GM18520 (cell line): Measurements from ENCODE around the gene CEP72.
"Not testable (repeated sequence)": the region's sequence is repeated elsewhere in the genome, so short reads cannot be mapped to it uniquely, and the experiment has no call there.

ENCODE experiments used
- ATAC-seq: cut with Tn5 transposase; IDR thresholded peaks from one replicate; pipeline ENCODE4 v1.9.1; 2021; ENCODE audit not compliant: unreplicated experiment

CEP72 gene

GRCh38 chr5:597871-598563, 14.1 kb upstream of the CEP72 start:
- ATAC-seq: no peak

- no peak for ATAC-seq
Measured at GRCh38 chr5:598564-598890, 13.6 kb upstream of the CEP72 start.

- no peak for ATAC-seq
Measured at GRCh38 chr5:600886-601541, 11.1 kb upstream of the CEP72 start.

- ATAC-seq: no peak
Measured at GRCh38 chr5:601771-602465, 10.2 kb upstream of the CEP72 start.

GRCh38 chr5:602466-603035, 9.6 kb upstream of the CEP72 start:
- ATAC-seq: no peak

GRCh38 chr5:603081-603998, 8.8 kb upstream of the CEP72 start:
- no peak for ATAC-seq

- ATAC-seq: no peak
Measured at GRCh38 chr5:604391-604831, 7.7 kb upstream of the CEP72 start.

GRCh38 chr5:605090-605489, 7.0 kb upstream of the CEP72 start:
- not testable (repeated sequence) for ATAC-seq

GRCh38 chr5:606061-606460, 6.1 kb upstream of the CEP72 start:
- ATAC-seq: no peak

GRCh38 chr5:606526-607399, 5.4 kb upstream of the CEP72 start:
- ATAC-seq: no peak

- no peak for ATAC-seq
Measured at GRCh38 chr5:607541-608428, 4.4 kb upstream of the CEP72 start.

- no peak for ATAC-seq
Measured at GRCh38 chr5:608429-609370, 3.4 kb upstream of the CEP72 start.

- ATAC-seq: no peak
Measured at GRCh38 chr5:609506-609905, 2.6 kb upstream of the CEP72 start.

- no peak for ATAC-seq
Measured at GRCh38 chr5:610011-610743, 2.0 kb upstream of the CEP72 start.

GRCh38 chr5:610744-611730, 1.1 kb upstream of the CEP72 start:
- no peak for ATAC-seq
